Left forelimb (tissue), 1 donor: ENCODE measurements around the gene KRR1.
"Not testable (repeated sequence)": the region's sequence is repeated elsewhere in the genome, so short reads cannot be mapped to it uniquely, and the experiment has no call there.

Source experiments
- DNase-seq: peaks from one replicate; pipeline ENCODE4 v3.0.0-alpha.2; 2018; ENCODE audit warnings: low spot score

Gene KRR1

GRCh38 chr12:75525263-75525662, 13.9 kb upstream of the KRR1 start:
- DNase-seq = no peak

DNA sequence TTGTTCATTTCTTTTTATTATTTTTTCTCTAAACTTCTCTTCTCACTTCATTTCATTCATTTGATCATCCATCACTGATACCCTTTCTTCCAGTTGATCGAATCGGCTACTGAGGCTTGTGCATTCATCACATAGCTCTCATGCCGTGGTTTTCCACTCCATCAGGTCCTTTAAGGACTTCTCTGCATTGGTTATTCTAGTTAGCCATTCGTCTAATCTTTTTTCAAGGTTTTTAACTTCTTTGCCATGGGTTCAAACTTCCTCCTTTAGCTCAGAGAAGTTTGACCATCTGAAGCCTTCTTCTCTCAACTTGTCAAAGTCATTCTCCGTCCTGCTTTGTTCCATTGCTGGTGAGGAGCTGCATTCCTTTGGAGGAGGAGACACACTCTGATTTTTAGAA, 10.7 kb upstream of the KRR1 start:
- not testable (repeated sequence) for DNase-seq

GRCh38 chr12:75521224-75521623, 9.8 kb upstream of the KRR1 start:
- DNase-seq = not testable (repeated sequence)

- no peak for DNase-seq
Observed at GRCh38 chr12:75509621-75510020, 1.8 kb downstream of the KRR1 start.

DNA sequence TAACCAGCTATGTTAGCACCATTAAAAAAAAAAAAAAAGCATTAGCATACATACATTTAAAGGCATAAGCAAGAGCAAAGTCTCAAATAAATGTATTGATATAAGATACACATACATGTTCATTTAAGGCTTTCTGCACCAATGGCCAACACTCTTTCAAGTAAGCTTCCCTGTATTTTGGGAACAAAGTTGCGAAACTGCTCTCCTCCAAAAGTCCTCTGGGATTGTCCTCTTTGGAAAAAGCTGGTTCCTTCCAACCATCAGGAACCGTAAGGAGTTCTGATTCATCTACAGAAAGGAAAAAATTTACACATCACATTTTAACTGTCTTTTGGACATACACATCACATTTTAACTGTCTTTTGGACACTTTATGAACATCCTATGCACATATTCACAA, 3.2 kb downstream of the KRR1 start:
- no peak for DNase-seq

DNA sequence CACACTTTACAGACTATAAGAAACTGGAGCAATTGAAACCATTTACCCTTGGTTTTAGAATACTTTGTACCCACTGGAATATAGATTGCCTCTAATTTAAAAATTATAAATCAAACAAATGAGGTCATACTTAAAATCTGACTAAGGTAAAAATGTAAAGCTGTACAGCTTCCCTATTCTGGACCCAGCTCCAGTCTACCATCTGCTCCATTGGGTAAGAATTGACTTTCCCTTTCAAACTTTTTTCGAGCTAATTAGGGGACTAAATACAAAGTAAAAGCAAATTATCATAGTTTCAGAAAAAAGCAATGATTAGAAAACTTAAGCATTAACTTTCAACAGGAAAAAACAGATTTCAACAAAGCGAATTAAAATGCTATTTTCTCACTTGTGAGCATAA, 4.3 kb downstream of the KRR1 start:
- DNase-seq = no peak

GRCh38 chr12:75505706-75506312, 5.6 kb downstream of the KRR1 start:
- no peak for DNase-seq

DNA sequence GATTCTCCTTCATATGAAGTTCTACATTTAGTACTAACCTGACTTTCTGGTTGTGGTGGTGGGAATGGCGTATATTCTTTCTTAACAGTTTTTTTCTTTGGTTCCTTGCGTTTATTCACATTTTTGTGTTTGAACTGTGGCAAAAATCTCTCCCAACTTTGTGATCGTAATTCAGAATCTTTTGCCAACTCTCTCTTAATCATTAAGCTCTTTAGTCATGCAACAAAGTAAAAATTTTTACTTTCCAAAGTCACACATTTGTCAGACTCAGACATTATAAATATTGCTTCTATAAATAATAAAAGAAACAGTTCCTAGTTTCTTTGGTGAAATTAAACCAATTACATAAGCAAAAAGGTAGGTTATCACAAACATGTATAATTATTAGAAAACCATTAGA, 7.5 kb downstream of the KRR1 start:
- no peak for DNase-seq

DNA sequence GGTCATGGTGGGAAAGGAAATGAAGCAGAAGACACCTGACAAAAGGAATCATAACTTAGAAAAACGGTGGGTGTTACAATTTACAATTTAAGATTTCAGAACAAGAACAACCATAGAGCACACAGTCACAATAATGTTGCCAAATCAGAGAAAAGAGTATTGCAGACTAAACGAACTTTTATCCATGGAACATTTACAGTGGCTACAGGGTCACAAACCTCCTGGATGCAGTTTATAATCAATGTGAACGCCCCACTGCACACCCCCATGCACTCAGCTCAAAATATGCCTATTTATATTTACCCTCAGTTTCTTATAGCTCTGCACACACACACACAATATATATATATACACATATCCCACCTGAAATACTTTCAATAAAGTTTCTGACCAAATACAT, 8.0 kb downstream of the KRR1 start:
- no peak for DNase-seq

GRCh38 chr12:75491169-75491568, 20.2 kb downstream of the KRR1 start:
- no peak for DNase-seq

DNA sequence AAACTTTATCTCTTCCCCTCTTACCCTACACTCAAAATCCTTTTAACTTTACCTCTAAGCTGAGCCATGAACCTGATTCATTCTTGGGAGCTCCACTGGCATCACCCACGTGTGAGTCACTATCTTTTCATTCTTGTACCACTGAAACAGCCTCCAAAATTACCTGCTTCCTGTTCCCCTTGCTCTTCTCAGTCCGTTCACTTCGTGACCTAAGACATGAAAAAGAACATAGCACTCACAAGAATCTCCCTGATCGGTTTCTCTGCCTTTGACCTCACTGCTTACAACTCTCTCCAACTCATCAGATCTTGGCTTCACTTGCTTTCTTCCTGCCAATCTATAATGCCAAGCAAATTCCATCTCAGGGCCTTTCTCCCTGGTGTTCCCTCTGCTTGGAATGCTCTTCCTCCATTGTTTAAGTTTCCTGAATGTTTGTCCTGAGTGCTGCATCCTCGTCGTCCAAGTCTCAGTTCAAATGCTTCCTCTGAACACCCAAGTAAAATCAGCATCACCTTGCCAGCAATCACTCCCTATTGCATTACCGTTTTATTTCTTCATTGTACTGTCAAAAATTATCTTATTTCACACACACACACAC, 21.7 kb downstream of the KRR1 start:
- DNase-seq = no peak

DNA sequence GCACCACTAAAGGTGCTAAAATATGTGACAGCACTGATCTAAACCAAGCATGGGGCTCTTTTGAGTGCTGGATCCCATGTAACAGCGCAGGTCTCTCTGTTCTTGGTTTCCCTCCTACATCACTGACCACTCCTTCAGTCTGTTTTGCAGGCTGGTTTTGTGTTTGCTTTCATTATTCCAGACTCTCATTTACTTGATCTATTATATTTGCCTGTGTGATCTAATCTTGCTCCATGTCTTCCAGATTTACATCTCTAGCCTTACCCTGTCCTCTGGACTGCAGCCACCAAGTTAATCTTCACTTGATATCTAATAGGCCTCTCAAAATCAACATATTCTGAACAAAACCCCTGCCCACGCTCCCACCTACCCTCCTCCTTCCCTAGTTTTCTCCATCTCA, 22.2 kb downstream of the KRR1 start:
- no peak for DNase-seq

- no peak for DNase-seq
Observed at GRCh38 chr12:75488553-75488952, 22.9 kb downstream of the KRR1 start.

GRCh38 chr12:75487308-75487707, 24.1 kb downstream of the KRR1 start:
- DNase-seq = no peak

DNA sequence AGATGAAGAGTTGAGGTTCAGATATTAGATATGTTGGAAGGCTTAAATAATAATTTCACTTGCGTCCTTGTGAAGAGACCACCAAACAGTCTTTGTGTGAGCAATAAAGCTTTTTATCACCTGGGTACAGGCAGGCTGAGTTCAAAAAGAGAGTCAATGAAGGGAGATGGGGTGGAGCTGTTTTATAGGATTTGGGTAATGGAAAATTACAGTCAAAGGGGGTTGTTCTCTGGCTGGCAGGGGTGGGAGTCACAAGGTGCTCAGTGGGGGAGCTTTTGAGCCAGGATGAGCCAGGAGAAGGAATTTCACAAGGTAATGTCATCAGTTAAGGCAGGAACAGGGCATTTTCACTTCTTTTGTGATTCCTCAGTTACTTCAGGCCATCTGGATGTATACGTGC, 27.0 kb downstream of the KRR1 start:
- not testable (repeated sequence) for DNase-seq

DNA sequence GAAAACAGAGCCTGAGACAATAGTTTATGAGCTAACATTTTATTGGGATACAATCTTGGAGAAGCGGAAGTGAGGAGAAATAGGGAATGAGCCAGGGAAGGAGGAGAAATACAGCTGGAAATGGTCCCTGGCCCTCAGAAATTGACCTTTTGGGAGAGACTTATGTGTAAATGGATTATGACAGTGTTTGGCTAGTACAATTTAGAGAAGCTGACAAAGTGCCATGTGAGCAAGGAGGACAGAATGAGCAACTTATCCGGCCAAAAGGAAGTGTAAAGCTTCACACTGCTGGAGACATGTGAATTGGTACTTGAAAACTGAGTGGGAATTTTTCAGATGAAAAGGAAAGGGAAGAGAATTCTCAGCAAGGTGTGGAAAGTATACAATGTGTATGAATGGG, 28.0 kb downstream of the KRR1 start:
- DNase-seq = no peak

DNA sequence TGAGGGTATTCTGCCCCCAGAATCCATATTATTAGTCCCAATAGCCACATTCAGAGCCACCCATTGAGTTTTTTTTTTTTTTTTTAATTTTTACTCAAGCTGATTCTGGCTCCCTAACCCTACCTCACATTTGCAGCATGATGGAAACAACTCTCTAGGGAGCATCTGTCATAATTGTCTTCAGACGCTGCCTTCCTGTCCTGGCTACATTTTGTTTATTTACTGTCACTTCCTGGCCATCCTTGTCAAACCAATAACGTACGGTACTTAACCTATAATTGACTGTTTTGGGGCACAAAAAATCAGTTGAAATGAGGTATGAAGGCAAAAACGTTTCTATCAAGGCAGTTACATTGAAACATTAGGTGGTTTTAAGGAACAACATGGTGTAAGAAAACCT, 28.8 kb downstream of the KRR1 start:
- DNase-seq = no peak

DNA sequence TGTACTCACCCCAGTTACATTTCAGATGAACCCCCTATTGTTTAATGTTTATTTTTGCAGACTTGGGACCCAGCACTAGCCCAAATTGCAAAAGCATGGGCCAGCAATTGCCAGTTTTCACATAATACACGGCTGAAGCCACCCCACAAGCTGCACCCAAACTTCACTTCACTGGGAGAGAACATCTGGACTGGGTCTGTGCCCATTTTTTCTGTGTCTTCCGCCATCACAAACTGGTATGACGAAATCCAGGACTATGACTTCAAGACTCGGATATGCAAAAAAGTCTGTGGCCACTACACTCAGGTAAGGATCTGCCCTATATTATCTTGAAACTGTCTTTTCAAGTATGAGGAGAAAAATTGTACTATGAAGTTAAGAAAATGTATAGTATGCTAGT, 29.6 kb downstream of the KRR1 start:
- DNase-seq = no peak

DNA sequence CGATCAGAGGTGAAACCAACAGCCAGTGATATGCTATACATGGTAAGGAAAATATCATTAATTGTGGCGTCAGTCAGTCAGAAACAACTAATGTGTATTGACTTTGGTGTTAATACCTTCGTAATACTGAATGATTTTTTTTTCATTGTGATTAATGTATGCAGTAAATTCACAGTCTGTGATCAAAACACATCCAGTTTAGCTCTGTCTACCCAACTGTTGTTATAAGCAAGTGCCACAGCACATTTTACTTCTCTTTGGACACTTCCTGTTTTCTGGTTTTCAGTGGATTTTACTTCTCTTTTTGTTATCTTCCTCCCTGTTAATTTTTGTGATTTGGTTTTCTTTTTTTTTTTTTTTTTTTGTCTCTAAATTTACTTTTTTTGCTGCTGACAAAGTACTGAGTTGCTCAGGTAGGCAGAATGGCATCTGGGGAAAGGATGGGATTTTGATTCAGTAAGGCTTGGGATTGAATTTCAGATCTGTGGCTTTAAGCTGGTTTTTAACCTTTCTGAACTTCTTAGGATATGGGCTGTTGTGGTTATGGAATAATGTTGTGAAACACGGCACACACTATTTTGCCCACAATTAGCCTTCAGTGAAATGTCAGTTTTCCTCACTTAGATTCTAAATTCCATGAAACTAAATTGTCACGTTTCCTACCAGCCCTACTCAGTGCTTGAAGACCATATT, 30.2 kb downstream of the KRR1 start:
- DNase-seq = no peak

- peak; percentile 76 for DNase-seq
Observed at GRCh38 chr12:75480469-75480949, 30.9 kb downstream of the KRR1 start, which contains the start of gene GLIPR1. GLIPR1 (plus strand) TSS chr12:75480755; CDS start chr12:75480881, 126 bp downstream.

- no peak for DNase-seq
Observed at GRCh38 chr12:75479963-75480461, 31.4 kb downstream of the KRR1 start.

DNA sequence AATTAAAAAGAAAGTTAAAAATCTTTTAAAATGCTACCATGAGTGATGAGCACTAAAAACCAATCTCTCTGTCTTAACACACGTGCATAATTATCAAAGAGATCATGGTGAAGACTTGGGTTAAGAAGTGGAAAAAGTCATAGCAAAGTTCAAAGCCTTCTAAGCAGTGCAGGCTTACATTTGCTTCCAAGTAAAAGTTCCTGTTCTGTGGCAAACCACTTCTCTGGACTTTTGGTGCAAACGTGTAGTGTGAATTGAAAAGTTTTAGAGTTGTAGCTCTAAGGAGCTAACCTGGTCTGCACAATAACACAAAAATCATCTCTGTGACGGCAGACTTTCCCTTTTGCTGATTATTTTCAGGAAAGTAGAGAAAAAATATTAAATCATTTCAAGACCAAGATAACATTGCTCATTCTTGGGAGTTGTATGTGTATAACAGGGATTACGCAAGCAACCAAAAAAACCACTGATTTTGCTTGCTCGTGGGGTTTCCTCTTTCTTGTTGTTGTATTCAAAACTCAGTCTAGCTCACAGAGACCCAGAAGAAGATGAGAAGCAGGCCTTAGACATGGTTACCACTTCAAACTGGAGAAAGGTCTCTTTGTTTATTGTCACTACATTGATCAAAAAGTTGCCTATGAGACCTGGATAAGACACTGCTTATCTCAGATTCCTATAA, 33.2 kb downstream of the KRR1 start:
- no peak for DNase-seq

- no peak for DNase-seq
Observed at GRCh38 chr12:75477137-75477536, 34.3 kb downstream of the KRR1 start.
